OCI-LY1 (cell line): ENCODE measurements around the gene AADACL4.

Experiments used
- CTCF ChIP-seq: fragments of 200-600 bp; sonication (generic), shearing (Covaris generic); IDR thresholded peaks from 2 replicates; pipeline ENCODE4 v1.5.1; 2017; ENCODE audit warnings: mild to moderate bottlenecking, antibody characterized with exemption, low read length, moderate library complexity, mixed read lengths
- EZH2 ChIP-seq: fragments of 200-600 bp; sonication (generic), shearing (Covaris generic); IDR thresholded peaks from 2 replicates; pipeline ENCODE4 v1.8.0; 2017; ENCODE audit warnings: borderline replicate concordance, mixed run types, mild to moderate bottlenecking, antibody characterized with exemption, low read length, moderate library complexity, mixed read lengths

GRCh38 chr1:12618965-12619791 lies 24.7 kb upstream of the AADACL4 start:
- TF ChIP-seq CTCF: no peak
- no peak for TF ChIP-seq EZH2
